Mammary epithelial cell (primary cell): Measurements from ENCODE around the gene PAK6.

Experiments
- EZH2 ChIP-seq: IDR thresholded peaks from 2 replicates; pipeline ENCODE4 v1.6.1; 2012; ENCODE audit warnings: low read length, inconsistent platforms, borderline replicate concordance
- TF ChIP-seq, protein P1 (sequence below), 2 donors: IDR thresholded peaks in 1 of 2; conservative IDR thresholded peaks in 1 of 2; 2 replicates each; pipeline ENCODE4 v1.5.1; 2011 to 2012; ENCODE audit warnings: inconsistent platforms in 2 of 2, low read length in 2 of 2, mild to moderate bottlenecking in 2 of 2, control low read depth in 1 of 2, low read depth in 1 of 2; ENCODE audit not compliant: insufficient read depth in 1 of 2; ENCODE audit errors: extremely low read depth in 1 of 2

DNA sequence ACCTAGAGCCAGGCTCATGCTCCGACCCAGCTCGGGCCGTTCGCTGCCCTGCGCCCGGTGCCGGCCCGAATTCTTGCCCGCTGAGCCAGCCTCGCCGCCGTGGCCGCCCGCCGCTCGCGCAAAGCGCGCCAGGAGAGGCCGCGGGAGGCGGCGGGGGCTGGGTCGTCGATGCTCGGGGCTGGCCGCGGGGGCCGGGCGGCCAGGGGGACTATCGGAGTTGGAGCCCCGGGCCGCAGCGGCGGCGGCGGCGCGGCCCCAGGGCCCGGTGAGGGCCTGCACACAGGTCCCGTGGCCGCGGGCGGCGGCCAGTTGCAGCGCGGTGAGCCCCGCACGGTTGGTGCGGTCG, 42.9 kb downstream of the PAK6 start:
- TF ChIP-seq, protein P1, sequence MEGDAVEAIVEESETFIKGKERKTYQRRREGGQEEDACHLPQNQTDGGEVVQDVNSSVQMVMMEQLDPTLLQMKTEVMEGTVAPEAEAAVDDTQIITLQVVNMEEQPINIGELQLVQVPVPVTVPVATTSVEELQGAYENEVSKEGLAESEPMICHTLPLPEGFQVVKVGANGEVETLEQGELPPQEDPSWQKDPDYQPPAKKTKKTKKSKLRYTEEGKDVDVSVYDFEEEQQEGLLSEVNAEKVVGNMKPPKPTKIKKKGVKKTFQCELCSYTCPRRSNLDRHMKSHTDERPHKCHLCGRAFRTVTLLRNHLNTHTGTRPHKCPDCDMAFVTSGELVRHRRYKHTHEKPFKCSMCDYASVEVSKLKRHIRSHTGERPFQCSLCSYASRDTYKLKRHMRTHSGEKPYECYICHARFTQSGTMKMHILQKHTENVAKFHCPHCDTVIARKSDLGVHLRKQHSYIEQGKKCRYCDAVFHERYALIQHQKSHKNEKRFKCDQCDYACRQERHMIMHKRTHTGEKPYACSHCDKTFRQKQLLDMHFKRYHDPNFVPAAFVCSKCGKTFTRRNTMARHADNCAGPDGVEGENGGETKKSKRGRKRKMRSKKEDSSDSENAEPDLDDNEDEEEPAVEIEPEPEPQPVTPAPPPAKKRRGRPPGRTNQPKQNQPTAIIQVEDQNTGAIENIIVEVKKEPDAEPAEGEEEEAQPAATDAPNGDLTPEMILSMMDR (conservative IDR thresholded peaks at IDR 0.05 in 1 of 2, IDR thresholded peaks at IDR 0.05 in 1 of 2; ENCODE audit: extremely low read depth in 1 of 2, insufficient read depth in 1 of 2, low read depth in 1 of 2, low read length in 2 of 2): no peak
- no peak for TF ChIP-seq EZH2
